ENCODE data around the gene GTF2F2.

The GTF2F2 gene

DNA sequence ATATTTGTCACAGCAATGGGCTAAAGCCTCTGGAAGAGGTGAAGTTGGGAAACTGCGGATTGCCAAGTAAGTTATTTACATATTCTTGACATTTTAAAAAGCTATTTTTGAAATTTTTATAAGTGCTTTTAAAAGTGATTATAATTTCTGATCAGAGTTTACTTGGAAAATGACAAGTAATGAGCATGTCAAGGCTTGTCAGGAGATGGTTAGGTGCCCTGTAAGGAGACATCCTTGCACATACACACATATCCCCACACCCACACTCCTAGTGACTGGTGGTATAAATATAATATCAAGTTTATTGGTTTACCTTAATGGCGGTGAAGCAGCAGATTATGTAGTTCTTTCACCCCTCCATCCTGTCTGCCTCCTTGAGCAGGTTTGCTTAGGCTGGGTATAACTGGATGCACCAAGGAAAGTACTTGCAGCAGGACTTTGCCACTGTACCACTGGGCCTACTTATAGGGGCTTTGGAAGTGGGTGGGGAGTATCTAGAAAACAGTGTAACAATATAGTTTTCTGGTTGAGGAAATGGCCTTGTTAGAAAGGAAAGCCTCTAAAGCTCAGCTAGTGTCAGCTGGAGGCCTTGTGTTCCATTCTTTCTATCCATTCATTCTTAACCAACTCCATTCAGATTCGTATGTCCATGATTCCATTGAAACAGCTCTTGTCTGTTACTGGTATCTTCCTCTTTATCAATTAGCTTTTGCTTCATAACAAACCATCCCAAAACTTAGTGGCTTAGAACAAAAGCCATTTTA lies 16.6 kb downstream of the GTF2F2 start:
- ChIA-PET POLR2A (ENCODE audit: low non-redundant PET) (interaction anchor here (0.6 kb wide), 1 partner anchor 22 kb away, joined by 3 read pairs; no protein-coding TSS in a partner anchor), CTCF (no interaction called here)
- no peak overlapping the region for H3K27ac ChIP-seq
- no peak for DNase-seq (ENCODE audit: low spot score)
- TF ChIP-seq, protein P1, sequence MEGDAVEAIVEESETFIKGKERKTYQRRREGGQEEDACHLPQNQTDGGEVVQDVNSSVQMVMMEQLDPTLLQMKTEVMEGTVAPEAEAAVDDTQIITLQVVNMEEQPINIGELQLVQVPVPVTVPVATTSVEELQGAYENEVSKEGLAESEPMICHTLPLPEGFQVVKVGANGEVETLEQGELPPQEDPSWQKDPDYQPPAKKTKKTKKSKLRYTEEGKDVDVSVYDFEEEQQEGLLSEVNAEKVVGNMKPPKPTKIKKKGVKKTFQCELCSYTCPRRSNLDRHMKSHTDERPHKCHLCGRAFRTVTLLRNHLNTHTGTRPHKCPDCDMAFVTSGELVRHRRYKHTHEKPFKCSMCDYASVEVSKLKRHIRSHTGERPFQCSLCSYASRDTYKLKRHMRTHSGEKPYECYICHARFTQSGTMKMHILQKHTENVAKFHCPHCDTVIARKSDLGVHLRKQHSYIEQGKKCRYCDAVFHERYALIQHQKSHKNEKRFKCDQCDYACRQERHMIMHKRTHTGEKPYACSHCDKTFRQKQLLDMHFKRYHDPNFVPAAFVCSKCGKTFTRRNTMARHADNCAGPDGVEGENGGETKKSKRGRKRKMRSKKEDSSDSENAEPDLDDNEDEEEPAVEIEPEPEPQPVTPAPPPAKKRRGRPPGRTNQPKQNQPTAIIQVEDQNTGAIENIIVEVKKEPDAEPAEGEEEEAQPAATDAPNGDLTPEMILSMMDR (conservative IDR thresholded peaks at IDR 0.05; ENCODE audit: low read depth) = no peak

GRCh38 chr13:45137526-45137925 lies 17.2 kb downstream of the GTF2F2 start:
- TF ChIP-seq, protein P1 (conservative IDR thresholded peaks at IDR 0.05; ENCODE audit: low read depth) = no peak
- no peak overlapping the region for H3K27ac ChIP-seq
- ChIA-PET POLR2A (ENCODE audit: low non-redundant PET) (no interaction called here), CTCF (no interaction called here)
- no peak for DNase-seq (ENCODE audit: low spot score)

- CTCF ChIA-PET = no interaction called here
These were observed 18.0 kb downstream of the GTF2F2 start for GRCh38 chr13:45138282-45138681.

GRCh38 chr13:45141369-45141768 lies 21.1 kb downstream of the GTF2F2 start:
- CTCF ChIA-PET = no interaction called here
- TF ChIP-seq, protein P1 (conservative IDR thresholded peaks at IDR 0.05; ENCODE audit: low read depth) = no peak
- no peak for DNase-seq (ENCODE audit: low spot score)
- POLR2A ChIA-PET (ENCODE audit: low non-redundant PET) = no interaction called here
- no peak overlapping the region for H3K27ac ChIP-seq

More at GRCh38 chr13:45138282-45138681, 18.0 kb downstream of the GTF2F2 start:
- H3K27ac ChIP-seq = no peak overlapping the region
- POLR2A ChIA-PET (ENCODE audit: low non-redundant PET) = no interaction called here
- no peak for DNase-seq (ENCODE audit: low spot score)
- TF ChIP-seq, protein P1 (conservative IDR thresholded peaks at IDR 0.05; ENCODE audit: low read depth) = no peak

DNA sequence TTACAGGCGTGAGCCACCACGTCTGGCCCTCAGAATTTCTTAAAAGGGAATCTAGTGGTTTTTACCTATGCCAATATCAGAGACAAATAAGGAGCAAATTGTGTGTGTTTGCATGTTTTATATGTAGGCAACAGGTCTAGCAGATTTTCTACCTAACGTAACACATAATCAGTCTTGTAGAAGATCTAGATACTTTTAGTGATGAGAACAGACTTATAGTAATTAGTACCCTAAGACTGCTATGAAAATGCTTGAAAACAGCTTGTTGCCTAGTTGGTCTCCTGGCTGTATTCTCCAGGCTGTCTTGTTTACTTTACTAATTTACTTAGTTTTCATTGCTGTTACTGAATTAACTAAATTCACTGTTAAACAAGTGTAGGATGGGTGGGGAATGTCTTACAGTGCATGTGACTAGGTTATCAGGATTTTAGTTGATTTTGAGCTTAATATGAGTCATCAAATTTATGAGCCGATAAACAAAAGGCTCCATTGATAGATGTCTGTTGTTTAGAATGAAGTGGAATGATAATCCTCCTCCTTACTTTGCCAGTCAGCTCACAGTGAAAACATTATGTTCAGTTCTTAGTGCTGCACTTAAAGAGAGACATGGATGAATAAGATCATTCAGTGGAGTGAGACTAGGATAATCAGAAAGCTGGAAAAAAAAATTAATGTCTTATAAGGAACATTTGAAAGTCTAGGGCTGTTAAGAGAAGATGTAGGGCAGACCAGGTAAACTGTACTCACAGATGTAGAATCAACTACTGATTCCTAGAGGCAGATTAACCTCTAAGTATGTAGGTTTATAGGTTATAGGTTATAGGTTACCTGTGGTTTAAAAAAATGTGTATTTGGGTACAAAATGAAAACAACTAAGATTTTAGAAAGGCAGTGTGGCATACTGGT lies 22.4 kb downstream of the GTF2F2 start:
- ChIA-PET POLR2A (ENCODE audit: low non-redundant PET) (no interaction called here), CTCF (interaction anchor here (0.5 to 0.9 kb wide), 5 partner anchors 11 to 523 kb away, joined by 3 to 6 read pairs (median 4); no protein-coding TSS in a partner anchor)
- H3K27ac ChIP-seq = peak overlapping the region; percentile 54
- peak; percentile 64 for DNase-seq (ENCODE audit: low spot score)
- TF ChIP-seq, protein P1 (conservative IDR thresholded peaks at IDR 0.05; ENCODE audit: low read depth) = no peak

DNA sequence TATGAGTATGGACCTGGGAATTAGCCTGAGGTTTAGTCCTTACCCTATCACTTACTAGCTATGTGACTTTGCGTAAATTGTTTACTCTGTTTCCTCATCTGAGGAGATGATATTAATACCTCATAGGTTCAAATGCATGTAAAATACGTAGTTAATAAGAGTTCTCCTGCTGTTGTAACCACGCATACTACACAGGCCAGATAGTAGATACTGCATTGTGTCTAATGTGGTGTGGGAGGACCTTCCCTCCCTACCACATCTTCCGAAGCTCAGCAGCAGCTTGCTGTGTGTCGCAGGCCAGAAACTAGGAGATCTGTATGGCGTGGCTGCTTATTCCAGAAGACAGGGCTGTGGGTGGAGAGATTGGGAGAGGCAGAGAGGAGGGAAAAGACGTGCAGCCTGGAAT lies 23.0 kb downstream of the GTF2F2 start:
- DNase-seq (ENCODE audit: low spot score) = no peak
- ChIA-PET CTCF (interaction anchor here (0.5 to 0.9 kb wide), 5 partner anchors 10 to 524 kb away, joined by 3 to 6 read pairs (median 3); no protein-coding TSS in a partner anchor), POLR2A (ENCODE audit: low non-redundant PET) (no interaction called here)
- H3K27ac ChIP-seq = peak overlapping the region; percentile 45
- TF ChIP-seq, protein P1 (conservative IDR thresholded peaks at IDR 0.05; ENCODE audit: low read depth) = no peak

Data from RWPE1 (cell line).